ENCODE results near the gene C22orf39.

Gene C22orf39

GRCh38 chr22:19430890-19431541, 16.5 kb downstream of the C22orf39 start:
- DNase-seq (ENCODE audit: low read depth) = peak; percentile 30
- TF ChIP-seq, protein P1, sequence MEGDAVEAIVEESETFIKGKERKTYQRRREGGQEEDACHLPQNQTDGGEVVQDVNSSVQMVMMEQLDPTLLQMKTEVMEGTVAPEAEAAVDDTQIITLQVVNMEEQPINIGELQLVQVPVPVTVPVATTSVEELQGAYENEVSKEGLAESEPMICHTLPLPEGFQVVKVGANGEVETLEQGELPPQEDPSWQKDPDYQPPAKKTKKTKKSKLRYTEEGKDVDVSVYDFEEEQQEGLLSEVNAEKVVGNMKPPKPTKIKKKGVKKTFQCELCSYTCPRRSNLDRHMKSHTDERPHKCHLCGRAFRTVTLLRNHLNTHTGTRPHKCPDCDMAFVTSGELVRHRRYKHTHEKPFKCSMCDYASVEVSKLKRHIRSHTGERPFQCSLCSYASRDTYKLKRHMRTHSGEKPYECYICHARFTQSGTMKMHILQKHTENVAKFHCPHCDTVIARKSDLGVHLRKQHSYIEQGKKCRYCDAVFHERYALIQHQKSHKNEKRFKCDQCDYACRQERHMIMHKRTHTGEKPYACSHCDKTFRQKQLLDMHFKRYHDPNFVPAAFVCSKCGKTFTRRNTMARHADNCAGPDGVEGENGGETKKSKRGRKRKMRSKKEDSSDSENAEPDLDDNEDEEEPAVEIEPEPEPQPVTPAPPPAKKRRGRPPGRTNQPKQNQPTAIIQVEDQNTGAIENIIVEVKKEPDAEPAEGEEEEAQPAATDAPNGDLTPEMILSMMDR (IDR thresholded peaks at IDR 0.05; ENCODE audit: low read length, missing control alignments) = peak; percentile 19

GRCh38 chr22:19429950-19430889, 17.3 kb downstream of the C22orf39 start:
- TF ChIP-seq, protein P1 (IDR thresholded peaks at IDR 0.05; ENCODE audit: low read length, missing control alignments) = no peak
- peak; percentile 71 for DNase-seq (ENCODE audit: low read depth)

More at GRCh38 chr22:19430890-19431541, 16.5 kb downstream of the C22orf39 start:
- H3K4me3 ChIP-seq (replicated peaks; ENCODE audit: low read depth, low read length) = peak overlapping the region; percentile 74

DNA sequence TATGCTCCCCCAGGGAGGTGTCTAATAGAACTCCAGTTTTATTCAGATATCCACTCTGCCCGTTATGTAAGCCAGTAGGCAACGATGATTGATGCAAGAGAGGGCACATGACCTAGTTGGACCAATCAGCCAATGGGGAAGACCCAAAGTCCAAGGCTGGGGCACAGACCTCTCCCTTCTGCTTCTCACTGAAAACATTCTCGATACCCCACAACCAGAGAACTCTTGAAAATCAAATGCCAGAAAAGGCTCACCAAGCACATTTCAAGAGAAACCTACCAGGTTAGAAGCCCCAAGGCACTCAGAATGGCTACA, 23.4 kb downstream of the C22orf39 start:
- no peak for DNase-seq (ENCODE audit: low read depth)
- TF ChIP-seq, protein P1 (IDR thresholded peaks at IDR 0.05; ENCODE audit: low read length, missing control alignments) = no peak

More at GRCh38 chr22:19429950-19430889, 17.3 kb downstream of the C22orf39 start:
- peak overlapping the region; percentile 74 for H3K4me3 ChIP-seq (replicated peaks; ENCODE audit: low read depth, low read length)

DNA sequence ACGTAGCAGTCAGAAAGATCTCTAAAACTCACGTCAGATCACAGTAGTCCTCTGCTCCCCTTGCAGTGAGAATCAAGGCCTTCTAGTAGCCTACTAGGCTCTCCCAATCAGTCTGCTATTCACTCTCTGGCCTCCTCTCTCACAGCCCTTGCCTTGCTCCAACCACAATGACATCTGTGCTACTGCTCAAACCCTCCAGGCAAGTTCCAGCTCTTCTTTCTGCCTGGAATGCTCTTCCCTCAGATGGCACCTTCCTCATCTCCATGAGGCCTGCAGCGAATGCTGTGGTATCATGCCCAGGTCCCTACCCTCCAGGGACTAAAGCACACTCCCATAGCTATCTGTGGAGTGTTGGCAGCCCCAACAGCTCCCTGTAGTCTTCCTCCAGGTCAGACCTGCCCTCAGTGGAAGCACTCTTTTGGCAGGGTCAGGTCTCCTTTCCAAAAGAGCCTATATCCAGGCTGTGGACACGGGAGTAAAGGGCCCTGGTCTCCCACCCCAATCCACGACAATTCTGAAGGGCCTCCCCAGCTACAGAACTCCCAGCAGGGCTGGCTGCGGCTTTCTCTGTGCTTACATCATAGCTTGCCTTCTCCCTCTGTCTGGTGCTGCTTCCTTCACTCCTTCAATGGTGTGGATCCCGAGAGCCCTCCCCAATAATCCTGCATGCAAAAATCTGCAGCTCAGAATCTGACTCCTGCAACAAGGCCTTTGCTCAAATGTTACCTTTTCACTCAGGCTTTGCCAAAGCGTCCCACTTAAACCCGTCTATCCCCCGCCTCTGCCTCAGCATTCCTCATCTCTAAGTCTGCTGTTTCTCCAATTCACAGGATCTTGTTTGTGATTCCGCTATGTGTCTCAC, 24.8 kb downstream of the C22orf39 start:
- DNase-seq (ENCODE audit: low read depth) = no peak
- TF ChIP-seq, protein P1 (IDR thresholded peaks at IDR 0.05; ENCODE audit: low read length, missing control alignments) = no peak

More for the DNA sequence above, 23.4 kb downstream of the C22orf39 start:
- no peak overlapping the region for H3K4me3 ChIP-seq (replicated peaks; ENCODE audit: low read depth, low read length)

DNA sequence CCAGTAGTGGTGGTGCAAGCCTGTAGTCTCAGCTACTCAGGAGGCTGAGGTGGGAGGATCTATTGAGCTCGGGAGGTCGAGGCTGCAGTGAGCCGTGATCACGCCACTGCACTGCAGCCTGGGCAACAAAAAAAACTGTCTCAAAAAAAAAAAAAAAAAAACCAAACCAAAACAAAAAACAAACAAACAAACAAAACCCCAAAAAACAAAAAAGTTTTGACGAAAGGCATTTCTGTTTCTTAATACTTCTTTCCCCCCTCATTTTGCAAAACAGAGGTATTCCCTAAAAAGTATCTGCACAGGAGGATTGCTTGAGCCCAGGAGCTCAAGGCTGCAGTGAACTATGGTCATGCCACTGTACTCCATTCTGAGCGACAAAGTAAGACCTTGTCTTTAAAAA, 27.2 kb downstream of the C22orf39 start:
- no peak for DNase-seq (ENCODE audit: low read depth)
- TF ChIP-seq, protein P1 (IDR thresholded peaks at IDR 0.05; ENCODE audit: low read length, missing control alignments) = no peak
- H3K4me3 ChIP-seq (replicated peaks; ENCODE audit: low read depth, low read length) = no peak overlapping the region

More for the DNA sequence above, 24.8 kb downstream of the C22orf39 start:
- H3K4me3 ChIP-seq (replicated peaks; ENCODE audit: low read depth, low read length) = no peak overlapping the region

GRCh38 chr22:19419464-19420178, 27.9 kb downstream of the C22orf39 start:
- no peak overlapping the region for H3K4me3 ChIP-seq (replicated peaks; ENCODE audit: low read depth, low read length)
- peak; percentile 28 for DNase-seq (ENCODE audit: low read depth)

More at GRCh38 chr22:19419464-19420178, 27.9 kb downstream of the C22orf39 start:
- TF ChIP-seq, protein P1 (IDR thresholded peaks at IDR 0.05; ENCODE audit: low read length, missing control alignments) = no peak

Data from fibroblast of pulmonary artery (primary cell).